Raji (cell line): ENCODE measurements around the gene DPEP3.

Experiments used
- POLR2A ChIP-seq: IDR thresholded peaks from 2 replicates; pipeline ENCODE4 v1.6.1; 2011; ENCODE audit warnings: low read depth, low read length, control low read depth; ENCODE audit not compliant: insufficient read depth

DPEP3 gene

GRCh38 chr16:67962135-67962534 is 18.2 kb downstream of the DPEP3 start:
- no peak for TF ChIP-seq POLR2A

GRCh38 chr16:67961551-67961957 is 18.7 kb downstream of the DPEP3 start:
- TF ChIP-seq POLR2A: no peak

GRCh38 chr16:67959536-67960329 is 20.6 kb downstream of the DPEP3 start:
- TF ChIP-seq POLR2A: no peak

GRCh38 chr16:67957622-67958021 is 22.7 kb downstream of the DPEP3 start:
- TF ChIP-seq POLR2A: no peak

GRCh38 chr16:67954421-67955196 is 25.7 kb downstream of the DPEP3 start:
- no peak for TF ChIP-seq POLR2A

GRCh38 chr16:67953641-67954375 is 26.5 kb downstream of the DPEP3 start:
- TF ChIP-seq POLR2A: no peak

GRCh38 chr16:67951485-67951884 is 28.8 kb downstream of the DPEP3 start:
- 0 out of 2 replicates have a peak, but pooled peaks have one; percentile 10 for TF ChIP-seq POLR2A

- no peak for TF ChIP-seq POLR2A
Measured at GRCh38 chr16:67950335-67950843, 29.9 kb downstream of the DPEP3 start.

- peak; percentile 31; the same call in 1 of the 2 replicates for TF ChIP-seq POLR2A
Measured at GRCh38 chr16:67949645-67950044, 30.7 kb downstream of the DPEP3 start.

- peak; percentile 0; the same call in 1 of the 2 replicates for TF ChIP-seq POLR2A
Measured at GRCh38 chr16:67948015-67948414, 32.3 kb downstream of the DPEP3 start.

GRCh38 chr16:67946966-67947558 is 33.2 kb downstream of the DPEP3 start:
- TF ChIP-seq POLR2A: 0 out of 2 replicates have a peak, but pooled peaks have one; percentile 20

GRCh38 chr16:67946128-67946569 is 34.1 kb downstream of the DPEP3 start:
- peak; percentile 44; the same call in 1 of the 2 replicates for TF ChIP-seq POLR2A

- no peak for TF ChIP-seq POLR2A
Measured at GRCh38 chr16:67945392-67945933, 34.8 kb downstream of the DPEP3 start.

GRCh38 chr16:67944690-67945391 is 35.5 kb downstream of the DPEP3 start:
- TF ChIP-seq POLR2A: peak; percentile 34
